A673 (cell line): ENCODE measurements around the gene EID3.

ENCODE experiments used
- CTCF ChIP-seq: fragments of 300-800, 200-600 bp; sonication (generic); conservative IDR thresholded peaks from 2 replicates; pipeline ENCODE4 v1.5.1; 2017; ENCODE audit warnings: low read depth, mild to moderate bottlenecking, antibody characterized with exemption, low read length, moderate library complexity, mixed read lengths
- EZH2 ChIP-seq: fragments of 200-600 bp; sonication (generic); IDR thresholded peaks from 2 replicates; pipeline ENCODE4 v1.6.1; 2017; ENCODE audit warnings: borderline replicate concordance, low read depth, mild to moderate bottlenecking, mixed read lengths, antibody characterized with exemption, low read length; ENCODE audit not compliant: poor library complexity, severe bottlenecking

GRCh38 chr12:104315326-104316224, 12.0 kb downstream of the EID3 start:
- TF ChIP-seq CTCF = no peak
- no peak for TF ChIP-seq EZH2
